DMS114 treated with DMSO at 0.1 percent for 48 hours (cell line): ENCODE results near the gene GLIS1.

Experiments used
- DNase-seq: peaks from one replicate; lab custom pipeline; 2025; ENCODE audit not compliant: unreplicated experiment; lab: John Stamatoyannopoulos, UW

The GLIS1 gene

DNA sequence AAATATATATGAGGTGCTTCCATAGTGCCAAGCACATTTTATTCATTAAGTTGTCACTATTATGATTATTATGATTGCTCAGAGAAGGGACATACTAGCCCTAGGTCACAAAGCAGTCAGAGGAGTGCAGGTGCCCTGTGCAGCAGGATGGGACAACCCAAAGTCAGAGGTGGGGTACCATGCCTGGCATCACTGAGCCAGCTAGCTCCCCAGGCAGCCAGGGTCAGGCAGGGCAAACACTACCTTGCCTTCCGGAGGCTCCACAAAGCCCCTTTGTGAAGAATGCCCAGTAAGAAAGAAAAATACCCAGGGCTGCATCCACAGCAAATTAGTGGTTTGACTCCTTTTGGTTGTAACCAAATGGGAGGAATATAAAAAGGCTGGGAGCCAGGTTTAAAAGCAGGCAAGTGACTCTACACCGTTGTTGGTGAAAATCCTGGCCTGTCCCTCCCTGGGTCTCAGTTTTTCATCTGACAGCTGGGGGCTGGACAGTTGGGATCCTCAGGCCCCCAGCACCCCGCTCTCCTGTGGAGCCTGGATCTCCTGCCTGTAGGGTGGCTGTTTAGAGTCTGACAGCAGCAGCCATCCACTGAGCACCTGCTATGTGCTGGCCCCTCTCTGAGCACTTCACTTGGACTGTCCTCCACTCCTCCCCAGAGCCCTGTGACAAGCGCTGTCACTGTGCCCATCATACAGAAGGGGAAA, 98.8 kb downstream of the GLIS1 start:
- no peak for DNase-seq

DNA sequence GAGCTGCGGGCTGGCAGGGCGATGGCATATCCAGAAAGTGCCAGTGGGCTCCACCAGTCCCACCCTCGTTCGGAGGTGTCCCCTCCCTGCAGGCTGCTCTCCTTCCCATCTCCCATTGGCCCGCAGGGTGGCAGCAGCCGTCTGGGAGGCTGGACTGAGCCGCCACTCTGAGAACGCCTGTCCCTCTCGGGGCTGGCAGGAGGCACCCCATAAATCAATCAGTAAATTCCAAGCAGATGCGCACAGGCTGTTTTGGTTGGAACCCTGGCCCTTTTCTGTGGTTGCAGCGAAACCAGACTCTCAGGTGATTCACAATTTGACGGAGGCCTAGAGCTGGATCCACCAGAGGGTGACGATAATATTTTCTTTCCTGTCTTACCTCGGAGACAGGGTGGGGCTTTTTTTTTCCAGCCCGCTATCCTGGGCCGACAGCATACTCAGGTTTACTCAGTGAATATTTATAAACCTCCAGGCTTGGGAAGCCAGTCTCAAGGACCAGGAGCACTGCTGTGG, 99.7 kb downstream of the GLIS1 start:
- no peak for DNase-seq

DNA sequence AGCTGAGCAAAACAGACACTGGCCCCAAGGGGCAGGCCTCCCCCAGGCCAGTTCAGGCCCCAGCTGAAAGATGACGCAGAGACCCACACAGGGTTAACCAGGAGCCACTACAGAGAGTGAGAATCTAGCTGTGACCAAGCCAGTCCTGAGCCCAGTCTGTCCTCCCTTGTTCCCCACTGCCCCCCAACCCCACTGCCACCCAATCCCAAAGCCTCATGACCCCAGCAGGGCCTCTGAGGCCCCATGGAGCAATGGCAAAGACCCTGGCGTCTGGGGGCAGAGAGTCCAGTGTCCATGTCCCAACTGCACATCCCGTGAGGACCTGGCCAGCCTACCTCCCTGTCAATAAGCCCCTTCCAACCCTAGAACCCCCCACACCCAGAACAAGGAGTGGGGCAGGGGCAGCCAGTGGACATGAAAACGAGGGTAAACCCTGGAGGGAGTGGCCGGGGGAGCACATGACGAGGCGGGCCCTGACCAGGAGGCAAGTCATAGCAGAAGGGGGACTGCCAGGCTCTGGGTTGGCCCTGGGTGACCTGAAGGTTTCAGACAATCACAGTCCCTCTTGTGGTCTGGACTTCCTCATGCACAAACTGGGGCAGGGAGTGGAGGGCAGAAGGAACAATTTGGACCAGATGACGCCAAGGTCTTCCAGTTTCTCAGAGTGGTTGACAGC, 100.5 kb downstream of the GLIS1 start:
- DNase-seq: no peak

DNA sequence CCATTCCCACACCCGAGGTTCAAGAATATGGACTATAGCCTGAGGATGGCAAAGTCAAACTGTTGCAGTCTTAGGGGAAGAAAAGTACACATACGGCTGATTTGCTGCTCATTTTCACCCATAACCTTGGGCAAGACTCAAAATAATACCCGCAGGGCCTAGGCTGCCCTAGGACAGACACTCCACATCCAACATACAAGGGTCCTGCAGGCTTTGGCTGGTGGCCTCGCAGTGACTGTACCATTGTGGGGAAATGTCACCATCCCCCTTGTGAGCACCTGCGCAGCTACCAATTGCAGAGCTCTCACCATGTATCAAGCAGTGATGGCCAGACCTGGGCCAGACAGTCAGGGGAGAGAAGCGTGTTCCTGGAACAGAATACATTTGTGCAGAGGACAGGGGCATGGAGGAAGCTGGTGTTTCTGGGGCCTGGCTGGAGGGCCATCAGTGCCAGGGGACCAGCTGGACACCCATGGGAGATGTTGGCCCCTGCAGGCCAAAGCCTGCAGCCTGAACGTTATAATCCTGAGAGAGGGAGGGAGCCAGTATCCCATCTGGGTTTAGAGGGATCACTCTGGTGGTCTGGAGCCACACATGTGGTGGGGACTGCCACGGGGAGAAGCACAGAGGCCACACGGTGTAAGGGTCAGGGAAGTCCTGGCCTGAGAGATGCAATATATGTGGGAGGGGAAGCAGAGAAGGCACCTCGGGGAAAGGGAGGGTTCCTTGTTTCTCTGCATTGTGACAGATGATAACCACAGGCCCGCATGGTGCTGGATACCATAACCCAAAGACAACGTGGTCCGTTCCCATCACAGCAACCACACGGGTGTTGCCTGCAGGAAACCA, 101.2 kb downstream of the GLIS1 start:
- no peak for DNase-seq

DNA sequence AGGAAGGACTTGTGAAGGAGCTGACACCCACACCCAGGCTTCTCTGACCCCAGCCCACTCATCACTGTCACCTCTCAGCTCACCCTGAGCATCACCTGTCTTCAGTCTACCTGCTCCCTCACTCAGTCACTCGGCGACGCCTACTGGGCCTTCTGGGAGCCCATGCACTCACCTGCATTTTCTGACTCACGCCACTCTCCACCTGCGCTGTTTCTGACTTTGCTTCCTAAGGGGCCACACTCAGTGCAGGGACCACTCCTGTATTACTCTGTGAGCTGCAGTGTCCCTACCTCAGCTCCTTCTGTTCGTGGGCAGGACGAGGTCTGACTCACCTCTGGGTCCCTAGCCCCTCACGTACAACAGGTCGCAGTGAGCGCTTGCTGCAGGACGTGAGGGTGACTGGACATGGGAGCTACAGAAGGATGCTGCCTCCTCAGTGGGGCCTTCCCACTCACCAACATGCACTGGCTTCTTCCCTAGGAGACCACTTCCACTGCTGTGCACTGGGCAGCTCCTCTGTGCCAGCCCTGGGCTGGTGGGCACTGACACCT, 102.3 kb downstream of the GLIS1 start:
- no peak for DNase-seq

DNA sequence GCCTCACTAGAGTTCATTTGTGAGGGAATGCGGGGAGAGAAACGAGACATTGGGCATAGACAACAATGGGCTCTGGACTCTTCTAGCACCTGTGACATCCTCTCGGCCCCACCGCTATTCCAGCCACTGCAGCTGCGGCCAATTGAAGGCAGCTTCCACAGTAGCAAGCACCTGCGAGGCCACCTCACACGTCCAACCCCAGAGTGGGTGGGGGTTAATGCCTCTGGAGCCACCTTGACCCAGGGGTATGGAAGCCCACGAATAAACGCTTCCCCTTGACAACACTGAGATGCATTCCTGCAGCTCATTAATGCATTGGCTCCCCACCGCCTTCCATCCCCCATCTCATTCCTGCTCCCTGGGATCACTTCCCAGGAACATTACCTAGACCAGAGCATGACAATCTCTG, 104.4 kb downstream of the GLIS1 start:
- no peak for DNase-seq

DNA sequence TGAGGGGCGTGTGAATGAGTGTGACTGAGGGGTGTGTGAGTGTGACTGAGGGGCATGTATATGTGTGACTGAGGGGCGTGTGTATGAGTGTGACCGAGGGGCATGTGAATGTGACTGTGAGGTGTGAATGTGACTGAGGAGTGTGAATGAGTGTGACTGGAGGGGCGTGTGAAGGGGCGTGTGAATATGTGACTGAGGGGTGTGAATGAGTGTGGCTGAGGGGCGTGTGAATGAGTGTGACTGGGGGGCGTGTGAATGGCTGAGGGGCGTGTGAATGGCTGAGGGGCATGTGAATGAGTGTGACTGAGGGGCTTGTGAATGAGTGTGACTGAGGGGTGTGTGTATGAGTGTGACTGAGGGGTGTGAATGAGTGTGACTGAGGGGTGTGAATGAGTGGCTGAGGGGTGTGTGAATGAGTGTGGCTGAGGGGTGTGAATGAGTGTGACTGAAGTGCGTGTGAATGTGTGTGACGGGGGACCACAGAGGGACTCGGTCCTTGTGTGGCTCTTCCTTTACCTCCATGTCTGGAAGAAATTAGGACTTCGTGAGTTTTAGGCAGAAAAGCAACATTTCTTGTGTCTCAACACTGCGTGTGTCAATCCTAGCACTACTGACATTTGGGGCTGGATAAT, 105.8 kb downstream of the GLIS1 start:
- DNase-seq: no peak

DNA sequence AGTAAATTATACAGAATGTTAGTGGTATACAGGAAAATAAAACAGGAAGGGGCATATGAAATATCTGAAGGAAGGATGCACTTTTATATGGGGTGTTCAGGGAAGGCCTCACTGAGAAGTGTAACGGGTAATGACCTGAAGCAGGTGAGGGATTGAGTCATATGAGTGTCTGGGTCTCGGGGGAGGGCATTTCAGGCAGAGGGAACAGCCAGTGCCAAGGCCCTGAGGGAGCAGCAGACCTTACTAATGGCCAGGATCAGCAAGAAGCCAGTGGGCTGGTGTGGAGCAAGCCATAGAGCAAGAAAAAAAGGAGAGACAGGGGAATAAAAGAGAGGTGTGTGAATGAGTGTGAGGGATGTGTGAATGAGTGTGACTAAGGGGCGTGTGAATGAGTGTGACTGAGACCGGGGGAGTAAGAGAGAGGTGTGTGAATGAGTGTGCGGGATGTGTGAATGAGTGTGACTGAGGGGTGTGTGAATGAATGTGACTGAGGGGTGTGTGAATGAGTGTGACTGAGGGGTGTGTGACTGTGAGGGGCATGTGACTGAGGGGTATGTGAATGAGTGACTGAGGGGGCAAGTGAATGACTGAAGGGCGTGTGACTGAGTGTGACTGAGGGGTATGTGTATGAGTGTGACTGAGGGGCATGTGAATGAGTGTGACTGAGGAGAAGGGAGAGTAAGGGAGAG, 107.2 kb downstream of the GLIS1 start:
- DNase-seq: no peak

DNA sequence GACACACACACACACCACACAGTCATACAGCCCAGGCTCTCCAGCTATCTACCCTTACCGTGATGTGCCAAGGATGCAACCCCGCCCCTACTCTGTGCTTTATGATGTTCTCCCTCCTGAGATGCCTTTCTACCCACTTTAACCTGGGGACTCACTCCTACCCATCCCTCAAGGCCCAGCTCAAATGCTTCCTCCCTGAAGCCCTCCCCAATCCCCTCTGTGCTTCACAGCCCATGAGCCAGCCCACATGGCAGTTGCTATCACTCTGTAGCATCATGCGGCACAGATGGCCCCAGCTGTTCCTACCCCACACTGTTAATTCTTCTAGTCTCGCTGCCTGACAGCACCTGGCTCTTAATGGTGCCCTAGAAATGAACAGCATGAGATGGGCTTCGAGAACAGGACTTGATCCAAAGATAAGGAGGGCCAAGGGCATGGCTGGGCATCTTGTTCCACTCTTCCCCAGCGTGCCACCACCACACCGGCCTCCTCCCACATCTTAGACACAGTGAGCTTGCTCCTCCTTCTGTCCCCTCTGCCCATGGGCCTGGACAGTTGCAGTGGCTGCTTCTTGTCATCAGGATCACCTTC, 109.8 kb downstream of the GLIS1 start:
- DNase-seq: no peak

DNA sequence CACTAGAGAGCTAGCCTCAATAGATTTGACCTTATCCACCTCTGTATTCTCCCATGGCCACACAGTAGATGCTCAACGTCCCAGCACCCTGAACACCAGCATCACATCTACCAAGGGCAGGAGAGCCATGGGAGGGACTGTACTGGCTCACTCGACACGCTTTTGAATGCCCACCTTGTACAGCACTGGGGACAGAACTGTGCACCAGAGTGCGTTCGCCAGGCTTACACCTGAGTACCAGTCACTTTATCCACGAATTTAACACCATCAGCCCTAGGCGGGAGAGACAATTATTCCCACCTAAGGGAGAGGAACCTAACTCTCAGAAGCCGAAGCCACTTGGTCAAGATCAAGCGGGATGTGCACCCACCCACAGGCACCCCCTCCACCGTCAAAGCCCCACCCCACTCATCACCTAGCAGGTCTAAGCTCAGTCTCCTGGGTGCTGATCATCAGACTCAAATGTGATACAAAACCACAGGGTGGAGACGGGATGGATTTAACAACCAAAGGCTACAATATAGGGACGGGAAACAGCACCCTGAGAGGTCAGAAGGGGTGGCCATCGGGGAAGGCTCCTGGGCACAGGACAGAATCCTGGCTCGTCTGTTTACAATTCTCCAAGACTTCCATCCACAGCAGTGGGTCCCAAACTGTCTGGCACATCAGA, 110.5 kb downstream of the GLIS1 start:
- no peak for DNase-seq

DNA sequence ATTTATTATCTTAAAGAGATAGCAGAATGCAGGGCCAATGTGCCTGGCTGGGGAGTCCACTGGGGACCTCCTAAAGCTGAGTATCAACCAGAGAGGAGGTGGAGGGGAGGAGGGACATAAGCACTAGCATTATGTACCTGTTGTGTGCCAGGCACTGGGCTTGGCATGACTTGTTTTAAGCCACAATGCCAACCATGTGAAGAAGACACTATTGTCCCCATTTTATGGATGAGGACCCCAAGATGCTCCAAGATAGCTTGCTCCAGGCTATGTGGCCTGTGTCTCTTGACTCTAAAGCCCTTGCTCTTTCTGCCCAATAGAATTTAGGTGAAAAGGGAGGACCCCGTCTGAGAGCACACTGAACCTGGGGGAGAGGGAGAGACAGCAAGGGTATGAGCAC, 111.3 kb downstream of the GLIS1 start:
- DNase-seq: no peak

DNA sequence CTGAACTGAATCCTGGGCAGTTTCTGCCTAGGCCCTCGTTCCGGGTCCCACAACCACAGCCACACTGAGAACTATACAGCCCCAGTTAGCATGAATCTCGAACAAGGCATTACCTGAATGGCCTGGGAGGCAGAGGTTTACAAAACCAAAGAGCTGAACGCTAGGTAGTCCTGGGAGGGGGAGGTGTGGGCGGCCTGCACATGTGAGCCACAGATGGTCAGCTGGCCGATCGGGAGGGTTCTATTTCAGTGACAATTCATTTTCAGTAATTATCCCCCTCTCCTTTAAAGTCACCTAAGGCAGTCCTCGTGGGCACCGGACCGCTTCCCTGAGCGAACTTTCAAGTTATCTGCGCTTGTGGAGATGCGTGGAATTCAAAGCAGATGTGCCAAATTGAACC, 111.9 kb downstream of the GLIS1 start:
- DNase-seq: no peak

DNA sequence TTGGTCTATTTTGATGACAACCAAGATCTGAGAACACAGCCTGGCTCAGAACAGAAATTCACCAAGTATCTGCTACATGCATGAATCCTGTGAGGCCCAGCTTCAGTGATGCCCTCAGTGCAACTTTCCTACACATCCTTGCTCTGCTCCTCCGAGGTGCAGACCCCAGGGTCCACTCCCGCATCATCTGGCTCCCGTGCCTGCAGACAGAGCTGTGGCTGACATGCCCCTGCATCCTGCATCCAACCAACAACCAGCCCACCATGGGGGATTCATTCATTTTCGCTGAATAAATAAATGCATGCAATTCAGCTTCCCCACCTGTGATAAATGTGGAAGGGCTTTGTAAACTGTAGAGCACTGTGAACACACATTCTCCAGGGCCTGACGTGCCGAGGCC, 112.3 kb downstream of the GLIS1 start:
- DNase-seq: no peak

DNA sequence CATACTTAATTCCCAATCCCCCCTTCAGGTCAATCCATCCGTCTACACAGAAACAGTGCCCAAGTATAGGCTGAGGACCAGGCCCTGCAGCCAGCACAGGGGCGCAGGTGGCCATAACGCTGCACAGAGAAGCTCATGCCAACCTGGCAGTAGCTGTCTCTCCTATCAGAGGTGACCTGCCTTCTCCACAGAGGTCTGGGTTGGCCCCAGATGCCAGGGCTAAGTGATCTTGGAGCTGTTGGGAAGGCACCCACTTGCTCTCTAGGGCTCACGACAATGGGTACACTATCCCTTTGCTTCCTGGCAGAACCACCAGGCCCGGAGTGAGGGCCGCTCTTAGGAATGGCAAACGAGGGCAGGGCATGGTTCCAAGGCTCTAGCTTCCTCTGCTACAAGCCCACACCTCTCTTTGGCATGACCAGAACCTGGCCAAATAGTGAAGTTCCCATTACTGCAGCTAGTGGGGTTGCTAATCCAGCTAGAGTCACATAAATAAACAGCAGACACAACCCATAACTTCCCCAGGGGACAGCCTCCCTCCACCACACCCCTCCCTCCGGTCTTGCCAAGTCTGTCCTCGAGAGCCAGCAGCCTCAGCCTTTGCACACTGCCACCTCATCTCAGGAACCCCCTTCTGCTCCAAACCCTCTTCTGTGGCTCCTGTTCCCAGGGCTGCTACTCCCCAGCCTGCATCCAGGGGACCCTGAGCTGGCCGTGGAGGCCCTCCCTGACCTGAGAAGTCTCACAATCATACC, 113.0 kb downstream of the GLIS1 start:
- no peak for DNase-seq

DNA sequence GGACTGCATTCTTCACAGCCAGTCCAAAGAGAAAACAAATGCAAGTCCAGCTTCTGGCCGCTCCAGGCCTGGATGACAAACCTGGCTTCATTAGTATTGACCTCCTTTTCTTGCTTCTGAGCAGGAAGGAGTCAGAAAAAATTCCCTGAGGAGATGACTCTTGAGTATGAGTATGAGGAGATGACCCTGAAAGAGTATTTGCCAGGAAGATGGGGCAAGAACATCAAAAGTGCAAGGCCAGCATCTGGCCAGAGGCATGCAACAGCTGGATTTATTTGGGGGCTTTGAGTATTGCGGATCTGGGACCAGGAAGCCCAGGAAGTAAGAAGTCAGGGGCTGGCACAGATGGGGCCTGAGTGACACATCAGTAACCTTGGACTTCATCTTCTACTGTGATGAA, 113.9 kb downstream of the GLIS1 start:
- DNase-seq: no peak

DNA sequence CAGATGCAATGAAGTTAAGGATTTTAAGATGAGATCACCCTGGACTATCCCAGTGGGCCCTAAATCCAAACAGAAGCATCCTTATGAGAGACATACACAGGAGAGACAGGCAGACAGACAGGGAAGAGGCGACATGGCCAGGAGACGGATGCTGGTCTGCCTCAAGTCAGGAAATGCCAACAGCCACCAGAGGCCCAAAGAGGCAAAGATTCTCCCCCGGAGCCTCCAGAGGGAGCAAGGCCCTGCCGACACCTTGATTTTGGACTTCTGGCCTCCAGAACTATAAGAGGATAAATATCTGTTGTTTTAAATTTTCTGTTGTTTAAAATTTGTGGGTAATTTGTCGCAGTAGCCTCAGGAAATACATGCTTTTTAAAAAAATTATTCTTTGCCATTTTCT, 116.4 kb downstream of the GLIS1 start:
- no peak for DNase-seq

DNA sequence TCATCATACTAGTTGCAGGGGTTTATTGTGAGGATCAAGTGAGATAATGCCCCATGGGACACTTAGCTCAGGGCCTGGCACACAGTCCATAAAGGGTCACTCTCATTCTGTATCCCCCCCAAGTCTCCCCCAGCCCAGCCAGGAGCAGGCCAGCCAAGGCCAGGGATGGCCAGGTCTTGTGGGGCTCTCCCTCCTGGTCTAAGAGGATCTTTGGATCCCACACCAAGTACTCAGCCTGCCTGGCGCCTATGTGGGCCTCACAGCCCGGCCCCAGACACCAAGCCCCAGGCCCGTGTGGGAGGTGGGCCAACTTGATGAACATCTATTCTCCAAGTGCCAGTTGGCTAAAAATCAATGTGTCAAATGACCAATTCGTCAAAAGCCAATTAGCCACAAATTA, 117.8 kb downstream of the GLIS1 start:
- no peak for DNase-seq

DNA sequence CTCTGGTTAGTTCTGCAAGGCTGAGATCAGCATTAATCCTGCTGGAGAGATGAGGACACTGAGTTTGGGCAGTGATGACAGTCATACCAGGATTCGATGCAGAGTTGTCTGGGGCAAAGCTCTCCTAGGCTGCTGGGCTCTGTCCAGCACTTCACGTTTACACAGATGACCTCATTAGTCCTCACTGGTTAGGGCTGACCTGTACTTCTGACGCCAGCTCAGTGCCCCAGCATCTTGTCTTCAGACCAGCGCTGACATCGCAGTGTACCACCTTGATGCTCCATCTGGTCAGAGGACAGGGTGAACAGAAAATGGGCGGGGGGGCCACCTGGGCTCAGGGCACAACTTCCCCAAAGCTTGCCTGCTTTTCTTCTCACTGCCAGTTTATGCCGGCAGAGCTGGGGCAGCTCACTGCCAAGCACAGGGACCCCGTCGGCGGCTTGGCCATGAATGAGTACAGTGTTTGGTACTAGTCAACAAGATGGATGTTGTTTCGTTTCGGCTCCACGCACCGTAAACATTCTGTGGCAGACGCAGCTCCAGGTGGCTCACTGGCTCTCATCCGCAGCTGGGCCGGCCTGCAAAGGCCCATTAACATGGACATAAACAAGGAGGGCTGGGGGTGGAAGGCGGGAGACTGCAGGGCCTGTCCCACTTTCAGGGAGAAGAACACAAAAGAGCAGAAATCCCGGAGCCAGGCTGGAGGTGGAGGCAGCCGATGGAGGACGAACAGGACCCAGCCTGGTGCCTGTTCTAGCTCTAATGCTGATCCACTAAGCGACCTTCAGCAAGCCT, 118.7 kb downstream of the GLIS1 start:
- no peak for DNase-seq
